Fibroblast of mammary gland (primary cell): Measurements from ENCODE around the gene SLC23A2.

Experiments
- DNase-seq: peaks from one replicate; pipeline ENCODE4 v3.0.0-alpha.2; 2010; ENCODE audit warnings: low read depth
- H3K4me3 ChIP-seq: 2 replicates; pipeline ENCODE4 v1.5.1; 2011; ENCODE audit warnings: low read depth, mild to moderate bottlenecking, low read length, moderate library complexity; ENCODE audit not compliant: control insufficient read depth
- CTCF ChIP-seq: conservative IDR thresholded peaks from 2 replicates; pipeline ENCODE4 v1.5.1; 2011; ENCODE audit warnings: low read depth, low read length, inconsistent platforms; ENCODE audit not compliant: control insufficient read depth, insufficient read depth

SLC23A2 gene

GRCh38 chr20:4813863-4814695 is 187.2 kb downstream of the SLC23A2 start:
- no peak overlapping the region for H3K4me3 ChIP-seq
- no peak for DNase-seq
- no peak for TF ChIP-seq CTCF

DNA sequence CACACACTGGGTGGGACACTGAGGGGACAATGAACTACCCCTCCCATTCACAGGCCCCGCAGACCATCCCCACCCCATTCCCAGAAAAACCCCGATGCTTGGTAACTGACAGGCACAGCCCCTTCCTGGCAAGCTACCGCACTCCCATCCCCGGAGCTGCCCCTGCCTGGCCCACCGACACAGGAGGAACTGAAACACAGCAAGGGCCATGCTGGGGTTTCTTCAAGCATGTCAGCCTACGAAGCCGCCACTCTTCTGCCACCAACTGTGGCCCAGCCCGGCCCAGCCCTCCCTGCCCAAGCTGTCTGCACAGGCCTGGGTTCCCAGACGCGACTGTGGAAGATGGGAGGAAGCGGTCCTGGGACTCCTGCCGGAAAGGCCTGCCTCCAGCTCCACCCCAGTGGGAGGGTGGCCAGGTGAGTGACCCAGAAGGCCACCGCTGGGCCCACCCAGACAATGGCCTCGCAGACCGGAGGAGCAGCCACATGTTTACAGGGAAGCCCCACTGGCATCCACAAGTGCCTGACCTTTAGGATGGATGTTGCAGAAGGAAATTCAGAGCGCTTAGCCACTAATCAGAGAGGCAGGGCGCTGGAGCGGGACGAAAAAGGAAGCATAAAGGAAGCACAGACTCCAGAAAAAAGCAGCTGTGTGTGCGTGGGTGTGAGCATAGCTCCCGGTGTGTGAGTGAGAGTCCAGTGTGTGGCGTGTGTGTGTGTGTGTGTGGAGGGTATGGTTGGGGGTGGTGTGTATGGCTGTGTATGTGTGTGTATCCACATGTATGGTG is 188.0 kb downstream of the SLC23A2 start:
- DNase-seq, result no peak
- no peak for TF ChIP-seq CTCF
- H3K4me3 ChIP-seq, result no peak overlapping the region

- no peak for DNase-seq
- no peak overlapping the region for H3K4me3 ChIP-seq
- TF ChIP-seq CTCF, result no peak
Observed at GRCh38 chr20:4812641-4813075, 188.7 kb downstream of the SLC23A2 start.

GRCh38 chr20:4812216-4812615 is 189.1 kb downstream of the SLC23A2 start:
- no peak overlapping the region for H3K4me3 ChIP-seq
- no peak for DNase-seq
- no peak for TF ChIP-seq CTCF

DNA sequence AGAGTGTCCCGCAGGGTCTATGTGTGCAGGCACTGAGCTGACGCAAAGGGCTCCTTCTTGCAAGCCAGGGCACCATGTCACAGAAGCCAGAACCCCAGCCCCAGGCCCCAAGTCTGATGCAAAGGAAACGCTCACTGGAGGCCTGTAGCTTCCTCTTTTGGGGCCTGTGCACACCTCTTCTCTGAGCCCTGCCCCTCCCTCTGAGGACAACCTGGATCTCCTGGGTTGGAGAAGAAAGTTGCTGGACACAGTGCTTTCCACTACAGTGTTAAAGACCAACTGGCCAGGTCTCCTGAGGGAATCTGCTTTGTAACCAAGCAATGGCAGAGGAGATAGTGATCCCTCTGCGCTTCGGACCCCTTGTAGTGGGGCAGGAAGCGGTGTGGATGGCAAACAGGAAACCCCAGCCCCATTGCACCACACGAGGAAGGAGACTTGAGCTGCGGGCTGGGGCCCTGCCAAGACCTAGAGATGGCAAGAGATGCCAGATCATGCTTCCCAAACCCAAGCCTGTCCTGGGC is 189.6 kb downstream of the SLC23A2 start:
- DNase-seq, result no peak
- no peak for TF ChIP-seq CTCF
- no peak overlapping the region for H3K4me3 ChIP-seq

DNA sequence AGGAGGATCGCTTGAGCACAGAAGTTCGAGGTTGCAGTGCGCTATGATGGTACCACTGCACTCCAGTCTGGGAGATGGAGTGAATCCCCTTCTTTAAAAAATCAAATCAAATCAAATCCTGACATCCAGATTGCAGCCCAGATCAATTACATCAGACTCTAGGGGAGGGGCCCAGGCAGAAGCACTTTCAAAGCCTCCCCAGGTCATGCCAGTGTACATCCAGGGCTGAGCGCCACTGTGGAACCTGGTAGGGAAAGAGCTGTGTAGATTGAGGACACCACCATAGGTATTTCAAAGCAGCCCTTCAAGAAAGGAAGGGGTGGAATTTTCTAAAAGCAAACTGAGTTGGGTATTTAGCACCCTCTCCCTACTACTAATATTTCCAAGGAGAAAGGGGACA is 190.1 kb downstream of the SLC23A2 start:
- H3K4me3 ChIP-seq, result no peak overlapping the region
- DNase-seq, result no peak
- no peak for TF ChIP-seq CTCF
